SK-N-SH (cell line): ENCODE measurements around the gene PRMT6. TPM values are rescaled to one million over a fixed set of nuclear protein-coding genes. Genes with fewer than 3 reads are reported as not detected.

Source experiments
- CTCF ChIA-PET: fragments of 300-600, 350-600 bp; formaldehyde crosslinking; extraction: SDS; loops from one replicate; lab custom pipeline; 2021; lab: Yijun Ruan, JAX
- POLR2A ChIA-PET: fragments of 350-600 bp; sonication (Branson Sonifier 250); formaldehyde crosslinking; extraction: SDS; loops from one replicate; lab custom pipeline; 2020; ENCODE audit warnings: antibody characterized with exemption, inconsistent platforms; lab: Yijun Ruan, JAX
- DNase-seq: peaks from one replicate; pipeline ENCODE4 v3.0.0; 2012
- H2AFZ ChIP-seq: fragments of 200-600 bp; sonication (generic); 2 replicates; pipeline ENCODE4 v1.8.1; 2016; ENCODE audit warnings: antibody characterized with exemption, mild to moderate bottlenecking, low read depth
- H3F3A ChIP-seq: fragments of 200-600 bp; sonication (generic); replicated peaks from 2 replicates; pipeline ENCODE3; 2016; ENCODE audit warnings: antibody characterized with exemption, mild to moderate bottlenecking; ENCODE audit not compliant: insufficient read depth
- H3K27ac ChIP-seq, 2 experiments: fragments of 200-500 bp in 1 of 2; fragments of 200-600 bp in 1 of 2; sonication (Bioruptor generic) in 1 of 2; sonication (generic), shearing (Covaris generic) in 1 of 2; 2 replicates each; pipeline versions ENCODE4 v1.5.1 to v1.6.1; 2014 to 2016; ENCODE audit warnings: low read depth in 2 of 2, inconsistent platforms in 1 of 2, low read length in 1 of 2, mild to moderate bottlenecking in 1 of 2, mixed read lengths in 1 of 2
- H3K27me3 ChIP-seq: fragments of 200-600 bp; sonication (generic), shearing (Covaris generic); 2 replicates; pipeline ENCODE4 v1.6.1; 2016; ENCODE audit warnings: mixed run types; ENCODE audit not compliant: insufficient read depth
- H3K36me3 ChIP-seq, 2 experiments: fragments of 200-500 bp in 1 of 2; fragments of 200-600 bp in 1 of 2; sonication (Bioruptor generic) in 1 of 2; sonication (generic) in 1 of 2; replicated peaks in 1 of 2; 2 replicates each; pipeline versions ENCODE3 to v1.5.1; 2014 to 2016; ENCODE audit warnings: low read length in 1 of 2, mild to moderate bottlenecking in 1 of 2; ENCODE audit not compliant: insufficient read depth in 2 of 2, control insufficient read depth in 1 of 2
- H3K4me1 ChIP-seq, 2 experiments: fragments of 200-500 bp in 1 of 2; fragments of 200-600 bp in 1 of 2; sonication (Bioruptor generic) in 1 of 2; sonication (generic), shearing (Covaris generic) in 1 of 2; 2 replicates each; pipeline versions ENCODE4 v1.5.1 to v1.6.1; 2014 to 2016; ENCODE audit warnings: low read depth in 1 of 2, low read length in 1 of 2, mixed run types in 1 of 2; ENCODE audit not compliant: insufficient read depth in 2 of 2, control insufficient read depth in 1 of 2
- H3K4me2 ChIP-seq: fragments of 200-600 bp; sonication (generic), shearing (Covaris generic); 2 replicates; pipeline ENCODE4 v1.6.1; 2017; ENCODE audit warnings: mixed run types
- H3K4me3 ChIP-seq, 2 experiments: fragments of 200-500 bp in 1 of 2; fragments of 200-600 bp in 1 of 2; sonication (Bioruptor generic) in 1 of 2; sonication (generic), shearing (Covaris generic) in 1 of 2; 2 replicates each; pipeline versions ENCODE4 v1.5.1 to v1.8.1; 2014 to 2016; ENCODE audit warnings: low read depth in 2 of 2, inconsistent platforms in 1 of 2, low read length in 1 of 2, mild to moderate bottlenecking in 1 of 2, mixed read lengths in 1 of 2, moderate library complexity in 1 of 2
- H3K79me2 ChIP-seq: fragments of 200-600 bp; sonication (generic); 2 replicates; pipeline ENCODE4 v1.8.1; 2017; ENCODE audit warnings: mild to moderate bottlenecking; ENCODE audit not compliant: insufficient read depth
- H3K9ac ChIP-seq: fragments of 200-600 bp; sonication (generic); 2 replicates; pipeline ENCODE4 v1.6.1; 2017; ENCODE audit warnings: mixed run types
- H3K9me2 ChIP-seq: fragments of 200-600 bp; sonication (generic); 2 replicates; pipeline ENCODE4 v1.6.1; 2017; ENCODE audit warnings: mixed run types
- H3K9me3 ChIP-seq: fragments of 200-600 bp; sonication (generic); 2 replicates; pipeline ENCODE4 v1.6.1; 2017; ENCODE audit warnings: mixed run types, mild to moderate bottlenecking, moderate library complexity
- H4K20me1 ChIP-seq: fragments of 200-600 bp; sonication (generic); 2 replicates; pipeline ENCODE4 v1.6.1; 2017; ENCODE audit warnings: mild to moderate bottlenecking, mixed run types; ENCODE audit not compliant: insufficient read depth
- CHD2 ChIP-seq: fragments of 150-350 bp; IDR thresholded peaks from 2 replicates; pipeline ENCODE4 v1.6.1; 2018; ENCODE audit warnings: low read length; ENCODE audit not compliant: partially characterized antibody
- EP300 ChIP-seq, 2 experiments: IDR thresholded peaks; 2 replicates each; pipeline versions ENCODE4 v1.4.0 to v1.6.1; 2012; ENCODE audit warnings: borderline replicate concordance in 1 of 2, low read depth in 1 of 2, low read length in 1 of 2
- EZH2phosphoT487 ChIP-seq: fragments of 200-600 bp; sonication (generic); IDR thresholded peaks from 2 replicates; pipeline ENCODE4 v1.6.1; 2017; ENCODE audit warnings: low read depth, mixed run types, mild to moderate bottlenecking, antibody characterized with exemption, moderate library complexity, borderline replicate concordance
- GATA2 ChIP-seq: sonication (generic); formaldehyde crosslinking; IDR thresholded peaks from 2 replicates; pipeline ENCODE4 v1.5.0; 2020; ENCODE audit warnings: mild to moderate bottlenecking, missing genetic modification reagents
- JUND ChIP-seq: IDR thresholded peaks from 2 replicates; pipeline ENCODE4 v1.4.0; 2012
- MAX ChIP-seq: IDR thresholded peaks from 2 replicates; pipeline ENCODE4 v1.4.0; 2012; ENCODE audit warnings: low read depth
- MEF2A ChIP-seq: IDR thresholded peaks from 2 replicates; pipeline ENCODE4 v1.4.0; 2012; ENCODE audit warnings: low read depth, borderline replicate concordance
- MXI1 ChIP-seq: IDR thresholded peaks from 2 replicates; pipeline ENCODE4 v1.6.1; 2012; ENCODE audit warnings: mild to moderate bottlenecking, low read depth, low read length, improper control_type of control experiment
- NFIC ChIP-seq: IDR thresholded peaks from 2 replicates; pipeline ENCODE4 v1.4.0; 2012; ENCODE audit warnings: borderline replicate concordance
- NRF1 ChIP-seq: IDR thresholded peaks from 2 replicates; pipeline ENCODE4 v1.6.1; 2012; ENCODE audit warnings: low read depth, mild to moderate bottlenecking, low read length
- POLR2AphosphoS5 ChIP-seq: IDR thresholded peaks from 2 replicates; pipeline ENCODE4 v1.6.1; 2012; ENCODE audit warnings: low read depth, low read length
- RFX5 ChIP-seq: IDR thresholded peaks from 2 replicates; pipeline ENCODE4 v1.6.1; 2012; ENCODE audit warnings: mild to moderate bottlenecking, improper control_type of control experiment, low read length
- RXRA ChIP-seq: IDR thresholded peaks from 2 replicates; pipeline ENCODE4 v1.4.0; 2012; ENCODE audit warnings: low read depth, mild to moderate bottlenecking, borderline replicate concordance
- TAF1 ChIP-seq: IDR thresholded peaks from 2 replicates; pipeline ENCODE4 v1.6.1; 2012; ENCODE audit warnings: low read depth, mild to moderate bottlenecking, low read length, moderate library complexity, borderline replicate concordance
- TEAD4 ChIP-seq: IDR thresholded peaks from 2 replicates; pipeline ENCODE4 v1.4.0; 2012; ENCODE audit warnings: mild to moderate bottlenecking, borderline replicate concordance; ENCODE audit not compliant: insufficient read depth
- USF1 ChIP-seq: IDR thresholded peaks from 2 replicates; pipeline ENCODE4 v1.4.0; 2012; ENCODE audit warnings: low read depth, borderline replicate concordance
- WGBS: methylation state at CpG from one replicate; pipeline ENCODE4 v1.1.6; 2017; ENCODE audit warnings: low lambda C conversion rate; 5-methylcytosine and 5-hydroxymethylcytosine counted together
- polyA plus RNA-seq, 3 experiments: library from polyadenylated mRNA; depleted of rRNA; stranded (reverse); fragments of >200 nt; gene quantifications; 2 replicates each; pipeline ENCODE4 v1.2.3, GENCODE V29; 2012
- TF ChIP-seq, protein P1 (sequence below): IDR thresholded peaks from 2 replicates; pipeline ENCODE4; 2012

PRMT6 gene
- polyA plus RNA-seq, 1 of the 3 experiments (the other 2 are of a cell fraction): 15.2 TPM

DNA sequence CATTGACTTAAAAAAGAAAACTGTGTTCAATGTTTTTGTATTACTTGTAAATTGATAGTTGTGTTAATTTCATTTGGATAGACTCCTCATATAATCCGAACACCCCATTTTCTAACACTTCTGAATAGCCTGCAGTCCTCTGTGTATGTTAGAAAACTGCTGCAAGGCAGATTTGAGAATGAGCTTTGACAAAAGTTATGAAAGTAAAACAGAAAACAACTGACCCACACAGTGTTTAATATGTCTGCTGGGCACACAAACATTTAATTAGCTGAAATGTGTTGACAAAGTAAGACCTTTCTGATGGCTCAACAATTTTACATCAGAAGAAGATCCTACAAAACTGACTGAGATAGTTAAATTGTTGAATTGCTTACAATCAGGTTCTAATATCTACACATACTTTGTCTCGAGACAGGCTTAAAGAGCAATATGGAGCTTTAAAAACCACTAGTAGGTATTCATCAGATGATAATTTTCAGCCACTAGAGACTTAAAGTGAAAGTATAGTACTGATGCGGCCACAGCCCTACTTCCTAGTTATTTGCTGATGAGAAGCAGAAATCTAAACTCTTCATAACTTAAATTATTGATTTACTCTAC is 40.0 kb upstream of the PRMT6 start:
- WGBS: 33% methylated on average over 3 of the region's 3 CpGs
- no peak overlapping the region for H2AFZ ChIP-seq

DNA sequence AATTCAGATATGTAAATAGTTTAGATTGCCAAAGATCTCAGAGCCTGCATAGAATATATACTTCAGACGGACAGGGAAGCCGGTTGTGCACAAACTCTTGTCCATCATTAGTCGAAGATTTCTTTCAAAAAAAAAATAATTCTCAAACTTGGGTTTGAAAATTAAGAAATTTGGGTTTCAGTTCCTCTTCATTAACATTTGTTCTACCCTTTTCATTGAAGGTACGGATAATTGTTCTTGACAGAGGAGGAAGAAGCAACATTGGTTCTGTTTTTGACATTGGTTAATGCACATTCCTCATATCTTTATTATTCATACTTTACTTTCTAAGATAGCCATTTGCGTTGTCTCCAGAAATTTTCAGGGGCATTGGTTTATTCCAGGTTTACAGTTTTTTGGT is 38.0 kb upstream of the PRMT6 start:
- Histone ChIP-seq H3F3A (no peaks in the 10 kb centered on the region), H3K79me2 (no peaks in the 10 kb centered on the region), H3K27me3 (no peaks in the 10 kb centered on the region), H3K27ac (no peak overlapping the region), H4K20me1 (no peaks in the 10 kb centered on the region), H3K4me2 (no peak overlapping the region), H2AFZ (no peak overlapping the region), H3K9me3 (no peaks in the 10 kb centered on the region), H3K9me2 (no peaks in the 10 kb centered on the region), H3K9ac (no peak overlapping the region)
- CTCF ChIA-PET: no interaction called here
- DNase-seq: no peak
- WGBS: 51% methylated on average over 5 of the region's 5 CpGs
- TF ChIP-seq NRF1 (no peak), EZH2phosphoT487 (no peak), MXI1 (no peak)
- TF ChIP-seq, protein P1, sequence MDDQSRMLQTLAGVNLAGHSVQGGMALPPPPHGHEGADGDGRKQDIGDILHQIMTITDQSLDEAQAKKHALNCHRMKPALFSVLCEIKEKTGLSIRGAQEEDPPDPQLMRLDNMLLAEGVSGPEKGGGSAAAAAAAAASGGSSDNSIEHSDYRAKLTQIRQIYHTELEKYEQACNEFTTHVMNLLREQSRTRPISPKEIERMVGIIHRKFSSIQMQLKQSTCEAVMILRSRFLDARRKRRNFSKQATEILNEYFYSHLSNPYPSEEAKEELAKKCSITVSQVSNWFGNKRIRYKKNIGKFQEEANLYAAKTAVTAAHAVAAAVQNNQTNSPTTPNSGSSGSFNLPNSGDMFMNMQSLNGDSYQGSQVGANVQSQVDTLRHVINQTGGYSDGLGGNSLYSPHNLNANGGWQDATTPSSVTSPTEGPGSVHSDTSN: no peak
- TF ChIP-seq, all 33 proteins: peak for 0
- Histone ChIP-seq H3K36me3 (no peaks in the 10 kb centered on the region), H3K4me3 (no peak overlapping the region), H3K4me1 (no peaks in the 10 kb centered on the region; a peak in 1 of 4 replicates)
- POLR2A ChIA-PET: no interaction called here

More for the DNA sequence above, 40.0 kb upstream of the PRMT6 start:
- Histone ChIP-seq H3K9ac (no peak overlapping the region), H3F3A (no peaks in the 10 kb centered on the region), H3K9me2 (no peaks in the 10 kb centered on the region), H3K36me3 (no peaks in the 10 kb centered on the region), H3K79me2 (no peaks in the 10 kb centered on the region), H4K20me1 (no peaks in the 10 kb centered on the region), H3K27me3 (no peaks in the 10 kb centered on the region), H3K4me3 (no peak overlapping the region), H3K27ac (no peak overlapping the region), H3K4me2 (no peak overlapping the region), H3K9me3 (no peaks in the 10 kb centered on the region), H3K4me1 (no peaks in the 10 kb centered on the region; a peak in 1 of 4 replicates)
- no peak for DNase-seq
- TF ChIP-seq EP300 (IDR thresholded peaks at IDR 0.05; ENCODE audit: borderline replicate concordance in 1 of 2, low read depth in 1 of 2, low read length in 1 of 2): no peak
- TF ChIP-seq MXI1: no peak
- ChIA-PET POLR2A (no interaction called here), CTCF (interaction anchor here (1.1 kb wide), 1 partner anchor 16 kb away, joined by 3 read pairs; no protein-coding TSS in a partner anchor)

DNA sequence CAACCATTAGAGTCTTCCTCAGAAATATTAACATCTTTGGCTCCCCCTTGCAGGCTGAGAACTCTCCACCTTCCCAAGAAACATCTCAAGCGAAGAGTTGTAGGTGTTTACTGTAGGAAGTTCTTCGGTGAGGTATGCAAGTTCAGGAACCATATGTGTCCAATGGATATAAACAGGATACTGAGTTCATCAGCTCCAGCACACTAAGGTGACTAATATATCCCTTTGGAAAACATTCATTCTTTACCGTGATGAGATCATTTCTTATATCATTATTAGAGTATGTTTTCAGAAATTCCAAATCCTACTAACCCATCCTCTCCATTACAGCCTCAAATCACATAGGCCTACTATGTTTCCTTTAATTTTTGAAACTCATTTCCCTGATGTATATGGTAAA is 37.3 kb upstream of the PRMT6 start:
- Histone ChIP-seq H3K9me2 (no peaks in the 10 kb centered on the region), H3K4me1 (no peaks in the 10 kb centered on the region; a peak in 1 of 4 replicates), H2AFZ (no peak overlapping the region), H3F3A (no peaks in the 10 kb centered on the region), H3K27me3 (no peaks in the 10 kb centered on the region), H3K79me2 (no peaks in the 10 kb centered on the region), H3K4me2 (no peak overlapping the region; the same call in 1 of the 2 replicates), H3K27ac (no peak overlapping the region), H4K20me1 (no peaks in the 10 kb centered on the region), H3K4me3 (no peak overlapping the region), H3K9me3 (no peaks in the 10 kb centered on the region), H3K36me3 (no peaks in the 10 kb centered on the region), H3K9ac (no peak overlapping the region)
- WGBS: 49% methylated on average over 3 of the region's 3 CpGs
- CTCF ChIA-PET: no interaction called here
- no peak for DNase-seq
- POLR2A ChIA-PET: no interaction called here
- no peak for TF ChIP-seq TEAD4
- TF ChIP-seq MEF2A: no peak
- TF ChIP-seq JUND: no peak
- no peak for TF ChIP-seq RXRA
- no peak for TF ChIP-seq RFX5
- no peak for TF ChIP-seq MXI1
- TF ChIP-seq POLR2AphosphoS5: no peak
- TF ChIP-seq EP300 (IDR thresholded peaks at IDR 0.05; ENCODE audit: borderline replicate concordance in 1 of 2, low read depth in 1 of 2, low read length in 1 of 2): no peak
- TF ChIP-seq MAX: no peak
- no peak for TF ChIP-seq GATA2 (CRISPR knock-in tag)
- TF ChIP-seq USF1: no peak
- TF ChIP-seq TAF1: no peak
- no peak for TF ChIP-seq NFIC
- TF ChIP-seq CHD2: no peak
- TF ChIP-seq, all 33 proteins: peak for 0
